ENCODE data around the gene RPS21.
"Not testable (repeated sequence)": the region's sequence is repeated elsewhere in the genome, so short reads cannot be mapped to it uniquely, and the experiment has no call there.

RPS21 gene

DNA sequence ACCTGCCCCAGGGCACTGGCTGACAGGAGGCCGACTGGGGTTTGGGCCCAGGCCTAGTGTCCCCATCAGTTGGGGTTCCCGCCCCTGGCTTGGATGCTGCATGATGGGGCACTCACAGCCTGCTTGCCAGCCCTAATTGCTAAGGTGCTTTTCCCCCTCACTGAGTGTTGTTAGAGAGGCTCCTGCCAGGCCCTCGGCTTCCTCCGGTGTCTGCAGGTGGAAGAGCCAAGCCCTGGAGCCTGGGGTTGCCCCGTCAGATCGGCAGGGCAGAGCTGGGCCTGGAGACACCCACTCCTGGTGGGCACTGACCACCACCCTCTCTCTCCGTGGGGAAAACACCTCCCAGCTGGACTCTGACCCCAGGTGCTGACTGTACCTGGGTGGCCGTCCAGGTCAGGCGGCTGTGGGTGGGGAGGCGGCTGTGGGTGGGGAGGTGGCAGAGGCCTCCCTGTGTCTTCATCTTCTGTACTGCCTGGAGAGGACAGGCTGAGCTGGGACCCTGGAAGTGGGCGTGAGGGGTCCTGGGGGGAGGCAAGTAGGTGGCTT is 26.2 kb downstream of the RPS21 start:
- no peak for DNase-seq

DNA sequence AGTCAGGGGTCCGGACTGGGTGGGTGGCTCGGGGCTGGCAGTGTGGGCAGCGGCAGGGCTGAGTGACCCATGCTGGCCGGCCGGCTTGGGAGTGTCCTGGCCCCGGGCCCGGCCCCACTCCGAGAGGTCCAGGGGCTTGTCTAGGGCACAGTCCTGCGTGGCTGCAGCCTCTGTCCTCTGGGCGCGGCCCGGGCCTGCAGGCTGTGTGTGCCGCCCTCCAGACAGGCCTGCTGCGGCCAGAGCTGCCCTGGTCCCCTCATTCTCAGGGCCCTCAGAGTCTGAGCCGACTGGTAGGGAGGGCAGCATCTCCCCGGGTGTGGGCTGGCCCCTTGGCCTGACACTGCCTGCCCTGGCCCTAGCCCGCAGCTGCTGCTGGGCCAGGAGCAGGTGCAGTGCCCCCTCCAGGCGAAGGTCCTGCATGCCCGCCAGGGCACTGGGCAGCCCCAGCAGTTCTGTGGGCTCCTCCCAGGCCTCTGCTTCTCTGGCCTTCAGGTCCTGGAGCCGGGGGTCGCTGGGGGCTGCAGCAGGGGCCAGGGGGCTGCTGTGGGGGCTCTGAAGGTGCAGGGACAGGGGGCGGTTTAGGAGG is 27.1 kb downstream of the RPS21 start:
- no peak for DNase-seq

DNA sequence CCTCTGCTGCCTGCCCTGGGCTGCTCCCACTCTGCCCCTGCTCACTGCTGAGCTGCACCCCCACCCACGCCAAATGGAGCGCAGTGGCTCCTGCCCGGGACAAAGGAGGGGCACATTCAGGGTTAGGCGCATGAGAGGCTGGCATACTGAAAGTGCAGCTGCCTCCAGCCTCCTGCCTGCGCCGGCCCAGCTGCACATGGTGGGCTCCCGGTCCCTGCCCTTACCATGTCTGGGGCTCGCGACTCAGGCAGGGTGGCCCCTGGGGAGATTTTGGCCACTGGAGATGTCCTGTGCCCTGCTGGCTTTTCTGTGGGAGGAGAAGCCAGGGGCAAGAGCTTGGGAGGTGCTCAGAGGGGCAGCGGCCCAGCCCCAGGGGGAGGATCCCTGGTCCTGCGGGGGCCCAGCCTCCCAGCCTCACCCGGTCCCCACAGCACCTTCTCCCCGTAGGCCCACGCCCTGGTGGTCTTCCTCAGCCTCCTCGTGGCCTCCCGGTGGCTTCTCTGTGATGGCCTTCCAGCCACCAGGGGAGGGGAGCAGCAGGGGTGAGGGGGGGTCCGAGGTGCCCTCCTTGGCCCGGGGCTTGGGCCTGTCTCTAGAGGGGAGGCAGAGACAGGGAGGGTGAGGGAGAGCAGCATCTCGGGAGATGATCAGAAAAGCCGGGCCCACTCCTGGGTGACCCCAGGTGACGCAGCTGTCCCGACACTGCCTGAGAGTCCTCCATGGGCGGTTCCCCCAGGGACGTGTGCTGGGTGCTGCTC is 28.6 kb downstream of the RPS21 start:
- no peak for DNase-seq

DNA sequence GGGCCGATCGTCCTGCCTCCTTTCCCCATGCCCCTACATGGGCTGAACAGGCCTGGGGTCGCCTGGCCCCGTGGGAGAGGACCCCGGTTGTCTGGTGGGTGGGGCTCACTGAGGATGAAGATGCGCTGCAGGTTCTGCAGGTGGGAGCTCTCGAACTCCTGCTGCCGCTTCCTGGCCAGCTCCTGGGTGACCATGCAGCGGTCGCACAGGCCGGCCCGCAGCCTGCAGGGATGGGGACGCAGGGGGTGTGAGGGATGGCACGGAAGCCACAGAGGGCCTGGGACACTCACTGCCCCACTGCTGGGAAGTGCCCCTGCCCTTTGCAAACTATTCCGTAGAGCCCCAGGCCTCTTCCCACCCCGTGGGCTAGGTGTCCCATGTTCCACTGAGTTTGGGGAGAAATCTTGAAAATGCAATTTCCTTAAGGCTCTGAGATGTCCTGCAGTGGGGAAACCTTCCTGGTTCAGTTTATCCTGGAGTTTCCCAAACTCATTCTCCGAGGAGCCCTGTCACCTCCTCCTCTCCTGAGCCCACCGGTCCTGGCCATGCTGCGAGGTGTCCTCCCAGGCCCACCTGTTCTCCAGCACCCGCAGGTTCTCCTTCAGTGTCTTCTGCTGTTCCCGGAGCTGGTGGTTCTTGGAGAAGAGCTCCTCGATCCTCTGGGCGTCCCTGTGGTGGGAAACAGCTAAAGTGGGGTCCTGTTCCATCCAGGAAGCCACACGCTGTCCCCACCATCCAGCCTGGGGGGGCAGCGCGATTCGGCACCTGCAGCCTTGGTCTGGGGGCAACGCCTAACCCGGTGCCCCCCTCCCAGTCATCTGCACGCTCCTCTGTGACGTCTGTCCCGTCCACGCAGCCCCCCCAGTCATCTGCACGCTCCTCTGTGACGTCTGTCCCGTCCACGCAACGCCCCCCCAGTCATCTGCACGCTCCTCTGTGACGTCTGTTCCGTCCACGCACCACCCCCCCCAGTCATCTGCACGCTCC is 30.0 kb downstream of the RPS21 start:
- no peak for DNase-seq

DNA sequence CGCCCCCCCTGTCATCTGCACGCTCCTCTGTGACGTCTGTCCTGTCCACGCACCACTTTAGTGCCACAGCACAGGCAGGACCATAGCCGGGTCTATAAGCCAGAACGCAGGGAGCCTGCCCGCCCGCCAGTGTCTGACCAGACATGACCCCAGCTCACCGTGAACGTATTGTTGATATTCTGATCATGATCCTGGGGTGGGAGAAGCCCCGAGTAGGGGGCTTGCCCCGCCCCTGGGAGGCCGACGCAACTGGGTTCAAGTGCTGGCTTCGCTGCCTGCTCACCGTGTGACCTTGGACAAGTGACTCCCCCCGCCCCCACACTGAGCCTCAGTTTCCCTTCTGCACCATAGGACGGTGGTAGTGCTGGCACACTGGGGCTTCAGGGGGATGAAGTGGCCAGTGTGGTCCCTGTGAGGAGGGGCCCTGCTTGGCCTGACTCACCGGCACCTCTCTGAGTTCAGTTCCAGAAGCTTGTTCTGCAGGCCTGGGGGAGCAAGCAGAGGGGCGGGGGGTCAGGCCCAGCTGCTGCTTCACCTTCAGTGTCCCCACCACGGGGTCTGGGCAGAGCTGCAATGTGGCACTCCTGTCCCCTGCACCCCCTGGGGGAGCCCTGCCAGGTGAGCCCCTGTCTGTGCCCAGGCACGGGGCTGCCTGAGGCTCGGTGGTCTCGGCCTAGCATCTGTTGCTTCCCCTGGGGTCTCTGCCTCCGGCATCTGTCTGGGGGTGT is 31.2 kb downstream of the RPS21 start:
- no peak for DNase-seq

DNA sequence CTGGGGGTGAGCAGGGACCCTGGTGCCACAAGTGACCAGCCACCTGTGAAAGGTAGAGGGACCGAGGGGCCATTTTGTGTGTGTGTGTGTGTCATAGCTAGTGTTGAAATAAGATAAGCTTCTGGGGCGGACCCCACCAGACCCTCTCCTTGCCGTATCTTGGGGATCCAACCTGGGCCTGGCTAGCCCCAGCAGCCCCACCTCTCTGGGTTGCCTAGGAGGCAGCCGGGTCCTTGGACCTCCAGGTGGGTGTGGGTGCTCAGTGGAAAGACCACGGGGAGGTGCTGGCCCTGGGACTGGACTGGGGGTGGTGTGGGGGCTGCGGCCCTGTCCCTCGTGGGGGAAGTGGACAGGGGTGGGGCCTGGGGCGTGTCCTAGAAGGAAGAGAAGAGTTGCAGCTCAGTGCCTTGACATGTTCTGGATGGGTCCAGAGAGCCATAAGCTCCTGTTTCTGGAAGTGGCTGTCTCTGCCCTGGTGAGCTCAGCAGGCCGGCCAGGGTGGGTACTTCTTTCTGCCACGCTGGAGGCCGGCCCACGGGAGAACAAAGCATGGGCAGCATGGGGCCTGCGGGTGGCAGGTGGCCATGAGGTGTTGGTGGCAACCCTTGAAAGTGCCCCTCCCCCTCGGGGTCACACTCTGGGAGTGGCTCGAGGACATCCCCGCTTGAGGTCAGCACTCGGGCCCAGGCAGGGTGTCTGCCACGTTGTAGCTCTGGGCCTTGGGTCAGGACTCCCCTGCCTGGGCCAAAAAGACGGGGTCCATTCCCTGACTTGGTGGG is 32.0 kb downstream of the RPS21 start:
- DNase-seq, result no peak

DNA sequence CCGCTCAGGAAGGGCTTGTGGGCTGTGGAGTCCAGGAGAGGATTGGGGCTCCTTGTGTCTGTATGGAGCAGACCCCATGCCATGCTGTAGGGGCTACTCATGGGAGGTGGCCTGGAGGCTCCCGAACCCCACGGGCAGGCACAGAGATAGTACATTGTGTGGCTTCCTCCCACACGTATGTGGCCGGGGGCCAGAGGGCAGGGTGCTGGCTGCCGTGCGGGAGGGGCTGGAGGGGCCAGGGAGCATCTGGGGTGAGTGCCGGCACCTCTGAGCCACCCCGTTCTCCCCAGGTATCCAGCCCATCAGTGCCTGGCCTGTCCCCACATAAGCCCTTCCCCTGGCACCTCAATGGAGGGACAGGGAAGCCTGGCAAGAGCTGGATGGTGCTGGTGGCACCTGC is 32.9 kb downstream of the RPS21 start:
- no peak for DNase-seq

DNA sequence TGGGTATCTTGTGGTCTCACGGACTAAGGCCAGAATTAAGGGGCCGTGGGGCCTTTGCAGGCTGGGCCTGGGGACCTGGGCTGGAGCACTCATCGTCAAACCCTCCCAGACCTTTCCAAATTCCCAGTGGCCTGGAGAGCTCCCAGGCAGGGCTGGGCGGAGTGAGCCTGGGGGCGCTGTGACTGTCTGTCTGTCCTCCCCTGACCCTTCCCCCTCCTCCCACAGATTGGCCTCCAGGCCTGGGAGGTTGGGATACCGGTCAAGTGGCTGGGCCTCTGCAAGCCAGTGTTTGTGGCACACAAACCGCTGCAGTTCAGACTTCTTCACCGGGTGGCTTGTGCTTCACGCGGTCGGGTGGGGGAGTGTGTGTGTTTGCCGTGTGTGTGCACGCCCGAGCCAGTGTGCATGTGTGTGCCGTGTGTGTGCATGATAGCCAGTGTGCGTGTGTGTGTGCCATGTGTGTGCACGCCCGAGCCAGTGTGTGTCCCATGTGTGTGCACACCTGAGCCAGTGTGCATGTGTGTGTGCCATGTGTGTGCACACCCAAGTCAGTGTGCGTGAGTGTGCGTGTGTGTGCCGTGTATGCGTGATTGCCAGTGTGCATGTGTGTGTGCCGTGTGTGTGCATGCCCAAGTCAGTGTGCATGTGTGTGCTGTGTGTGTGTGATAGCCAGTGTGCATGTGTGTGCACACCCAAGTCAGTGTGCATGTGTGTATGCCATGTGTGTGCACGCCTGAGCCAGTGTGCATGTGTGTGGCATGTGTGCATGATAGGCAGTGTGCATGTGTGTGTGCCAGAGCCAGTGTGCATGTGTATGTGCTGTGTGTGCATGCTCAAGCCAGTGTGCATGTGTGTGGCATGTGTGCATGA is 34.2 kb downstream of the RPS21 start:
- no peak for DNase-seq

DNA sequence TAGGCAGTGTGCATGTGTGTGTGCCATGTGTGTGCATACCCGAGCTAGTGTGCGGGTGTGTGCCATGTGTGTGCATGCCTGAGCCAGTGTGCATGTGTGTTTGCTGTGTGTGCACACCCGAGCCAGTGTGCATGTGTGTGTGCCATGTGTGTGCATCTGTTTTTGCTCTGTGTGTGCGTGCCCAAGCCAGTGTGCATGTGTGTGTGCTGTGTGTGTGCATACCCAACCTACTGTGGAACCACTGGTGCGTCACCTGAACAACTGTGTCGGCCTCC is 34.8 kb downstream of the RPS21 start:
- DNase-seq, result no peak

DNA sequence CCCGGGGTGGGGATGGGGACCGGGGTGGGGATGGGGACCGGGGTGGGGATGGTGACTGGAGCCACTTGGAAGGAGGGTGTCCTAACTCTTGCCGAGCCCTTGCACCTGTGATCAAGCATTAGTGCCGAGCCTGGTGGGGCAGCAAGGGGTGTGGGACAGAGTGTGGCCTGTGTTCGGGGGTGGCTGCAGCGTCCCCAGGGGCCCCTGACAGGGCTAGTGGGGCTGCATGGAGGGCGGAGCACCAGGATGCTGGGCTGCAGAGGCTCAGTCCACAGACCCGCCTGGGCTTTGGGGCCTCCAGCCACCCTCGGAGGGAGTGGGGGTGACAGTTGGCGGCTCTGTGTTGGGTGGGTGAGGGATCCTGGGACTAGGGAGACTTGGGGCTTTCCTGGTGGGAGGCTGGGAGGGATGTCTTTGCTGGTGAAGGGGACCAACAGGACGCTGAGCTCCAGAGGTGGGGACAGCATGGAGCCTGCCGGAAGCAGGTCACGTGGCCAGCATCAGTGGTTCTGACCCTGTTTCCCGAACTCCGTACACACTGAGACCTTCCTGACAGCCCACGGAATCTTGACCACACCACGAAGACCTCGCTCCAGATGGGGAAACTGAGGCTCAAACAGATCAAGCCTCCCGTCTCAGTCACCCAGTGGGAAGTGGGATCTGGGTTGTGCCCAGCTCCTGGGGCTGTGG is 35.9 kb downstream of the RPS21 start:
- no peak for DNase-seq

DNA sequence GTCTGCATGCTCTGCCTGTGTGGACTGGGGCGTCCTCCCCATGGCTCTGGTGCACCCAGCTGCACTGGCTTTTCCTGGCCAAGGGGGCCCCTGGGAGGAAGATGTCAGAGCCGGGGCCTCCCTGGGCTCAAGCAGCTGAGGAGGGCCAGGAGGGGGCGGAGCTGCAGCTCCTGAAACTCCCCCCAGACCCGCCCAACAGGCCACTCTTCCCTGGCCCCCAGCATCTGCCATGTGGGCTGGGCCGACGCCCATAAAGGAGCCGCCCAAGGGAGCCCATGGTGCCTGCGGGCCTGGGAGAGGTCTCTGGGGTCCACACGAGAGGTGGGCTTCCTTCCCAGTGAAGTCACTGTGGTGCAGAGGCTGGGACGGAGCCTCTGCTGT is 36.4 kb downstream of the RPS21 start:
- DNase-seq, result no peak

DNA sequence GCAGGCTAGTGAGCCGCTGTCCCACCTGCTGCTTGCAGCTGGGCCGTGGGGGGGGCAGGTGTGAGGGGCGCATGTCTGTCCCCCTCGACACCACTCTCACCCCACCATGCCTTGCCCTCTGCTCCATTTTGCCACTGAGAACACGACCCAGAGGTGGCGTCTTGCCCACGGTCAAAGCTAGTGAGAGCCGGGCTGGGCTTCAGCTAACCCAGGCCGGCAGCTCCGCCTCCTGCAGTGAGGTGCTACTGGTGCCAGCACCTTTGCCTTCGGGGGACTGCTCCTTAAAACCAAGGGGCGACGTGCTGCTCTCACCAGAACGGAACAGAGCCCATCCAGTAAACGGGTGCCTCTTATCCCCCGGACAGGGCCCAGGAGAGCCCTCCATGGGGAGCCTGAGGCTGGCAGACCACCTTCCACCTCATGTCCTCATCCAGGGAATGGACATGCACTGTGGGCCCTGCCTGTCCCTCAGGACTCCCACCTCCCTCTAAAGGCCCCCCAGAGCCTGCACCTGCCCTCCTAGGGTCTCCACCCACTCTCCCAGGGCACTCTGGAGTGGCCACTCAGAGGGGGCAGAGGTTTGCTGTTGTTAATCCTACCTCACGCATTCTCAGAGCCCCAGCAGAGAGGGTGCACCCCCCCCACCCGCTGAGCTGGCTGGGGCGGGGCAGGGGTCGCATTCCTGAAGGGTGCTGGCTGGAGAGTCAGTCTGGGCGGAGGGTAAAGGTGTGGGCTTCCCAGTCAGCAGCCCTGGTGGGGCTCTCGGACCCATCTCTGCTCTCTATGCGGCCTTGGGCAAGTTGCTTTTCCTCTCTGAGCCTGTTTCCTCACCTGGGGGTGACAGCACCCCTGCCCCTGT is 37.6 kb downstream of the RPS21 start:
- DNase-seq, result no peak

DNA sequence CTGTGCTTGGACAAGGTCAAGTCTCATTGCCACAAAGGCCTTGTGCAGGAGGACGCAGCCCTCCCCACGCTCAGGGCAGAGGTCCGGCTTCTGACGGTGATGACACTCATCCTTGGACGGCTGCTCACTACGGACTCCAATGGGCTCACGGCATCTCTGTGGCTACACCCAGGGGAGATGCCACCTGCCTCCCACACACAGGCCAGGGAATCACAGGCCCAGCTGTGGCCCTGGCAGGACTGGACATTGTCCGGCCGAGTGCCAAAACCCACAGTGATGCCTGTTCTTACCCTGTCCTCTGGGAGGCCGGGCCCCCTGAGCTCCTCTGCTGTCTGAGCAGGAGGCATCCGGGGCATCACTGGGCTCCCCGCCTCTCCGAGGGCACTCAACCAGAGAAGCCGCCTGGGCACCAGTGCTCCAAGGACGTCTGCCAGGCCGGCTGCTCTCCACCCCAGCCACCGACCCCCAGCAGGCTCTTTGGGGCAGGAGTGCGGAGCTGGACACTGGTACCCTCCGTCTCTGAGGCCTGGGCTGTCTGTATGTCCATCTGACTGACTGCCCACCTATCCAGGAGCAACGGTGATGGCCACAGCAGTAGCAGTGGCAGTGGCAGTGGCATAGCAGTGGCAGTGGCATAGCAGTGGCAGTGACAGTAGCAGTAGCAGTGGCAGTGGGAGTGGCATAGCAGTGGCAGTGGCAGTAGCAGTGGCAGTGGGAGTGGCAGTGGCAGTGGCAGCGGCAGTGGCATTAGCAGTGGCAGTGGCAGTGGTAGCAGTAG is 38.6 kb downstream of the RPS21 start:
- no peak for DNase-seq

DNA sequence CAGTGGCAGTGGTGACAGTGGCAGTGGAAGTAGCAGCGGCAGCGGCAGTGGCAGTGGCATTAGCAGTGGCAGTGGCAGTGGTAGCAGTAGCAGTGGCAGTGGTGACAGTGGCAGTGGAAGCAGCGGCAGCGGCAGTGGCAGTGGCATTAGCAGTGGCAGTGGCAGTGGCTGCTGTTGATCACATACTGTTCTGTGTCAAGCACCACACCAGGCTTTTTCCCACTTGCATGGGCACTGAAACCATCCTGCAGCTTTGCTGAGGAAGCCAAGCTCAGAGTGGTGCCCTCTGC is 39.1 kb downstream of the RPS21 start:
- not testable (repeated sequence) for DNase-seq

DNA sequence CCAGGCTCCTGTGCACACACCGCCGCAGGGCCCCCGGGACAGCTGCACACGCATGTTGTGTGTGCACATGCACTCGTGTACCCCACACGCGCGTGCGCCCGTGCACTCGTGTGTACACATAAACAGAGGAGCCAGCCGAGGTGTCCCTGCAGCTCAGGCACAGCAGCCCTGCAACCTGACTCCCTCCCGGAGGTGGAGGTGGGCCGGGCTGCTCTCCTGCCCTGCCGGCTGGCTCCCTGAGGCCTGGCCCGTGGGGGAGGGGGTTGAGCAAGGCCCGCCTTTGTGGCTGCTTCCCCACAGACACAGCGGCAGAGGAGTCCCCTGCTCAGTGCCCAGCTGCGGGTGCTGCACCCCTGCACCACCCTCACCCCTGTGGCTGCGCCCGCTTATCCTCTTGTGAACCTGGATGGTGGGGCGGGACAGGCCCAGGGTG is 39.8 kb downstream of the RPS21 start:
- peak in 1 of 2 experiments; percentile 70 for DNase-seq

DNA sequence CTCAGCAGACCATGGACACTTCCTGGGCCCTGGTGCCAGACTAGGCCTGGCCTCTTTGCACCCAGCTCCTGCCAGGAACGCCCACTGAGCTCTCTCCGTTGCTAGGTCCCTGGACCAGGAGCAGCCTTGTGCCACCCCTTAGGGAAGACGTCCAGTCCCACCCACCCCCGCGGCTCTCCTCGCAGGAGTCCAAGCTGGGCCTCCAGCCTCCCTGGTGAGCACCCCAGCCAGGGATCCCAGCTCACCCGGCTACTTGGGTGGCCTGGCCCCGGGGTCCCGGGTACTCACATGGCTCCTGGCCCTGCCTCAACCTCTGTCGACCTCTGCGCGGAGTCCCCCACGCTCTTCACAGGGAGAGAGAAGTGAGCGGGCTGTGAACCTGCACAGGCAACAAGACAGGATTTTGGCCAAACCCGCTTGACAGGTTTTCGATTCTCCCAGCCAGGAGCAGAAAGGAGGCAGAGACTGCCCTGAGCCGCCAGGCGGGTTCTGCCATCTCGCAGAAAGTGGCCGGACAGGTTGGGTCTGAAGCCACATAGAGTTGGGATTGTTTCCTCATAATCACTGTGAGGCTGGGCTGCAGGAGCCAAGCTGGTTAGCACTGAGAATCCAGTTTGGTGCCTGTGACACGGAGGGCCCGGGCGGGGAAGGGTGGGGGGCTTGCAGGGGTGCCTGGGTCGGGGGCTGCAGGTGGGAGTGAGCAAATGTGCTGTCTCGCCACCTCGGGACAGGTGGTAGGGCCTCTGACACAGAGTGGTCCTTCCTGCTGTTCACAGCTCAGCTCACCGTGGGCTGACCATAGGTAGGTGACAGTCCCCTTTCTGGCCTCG is 40.5 kb downstream of the RPS21 start, which contains the start of gene RBBP8NL:
Gene RBBP8NL (minus strand): TSS at position 368 of the 830 bp plus-strand sequence. CDS start 7,892 bp downstream, outside the sequence.
- no peak for DNase-seq

DNA sequence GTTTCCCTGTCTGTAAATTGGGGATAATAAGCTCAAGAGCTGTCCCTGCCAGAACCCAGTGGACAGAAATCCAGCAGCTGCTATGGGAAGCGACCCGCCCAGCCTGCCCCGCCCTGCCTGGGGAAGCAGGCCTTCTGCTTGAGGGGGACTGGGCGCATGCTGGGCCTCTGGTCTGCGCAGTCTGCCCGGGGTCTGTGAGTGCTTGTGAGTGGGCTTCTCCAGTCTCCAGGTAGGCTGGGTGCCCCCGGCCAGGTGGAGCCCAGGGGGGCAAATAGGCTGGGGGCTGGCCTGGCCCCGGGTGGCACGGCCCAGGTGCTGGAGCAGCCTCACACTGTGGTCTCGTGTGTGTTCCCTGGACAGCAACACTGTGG is 41.1 kb downstream of the RPS21 start:
- DNase-seq, result no peak
